Glomerular visceral epithelial cell (primary cell): ENCODE results near the gene MYBPH.

Source experiments
- DNase-seq: peaks from one replicate; pipeline ENCODE4 v3.0.0-alpha.2; 2016; ENCODE audit errors: extremely low spot score

Gene MYBPH

DNA sequence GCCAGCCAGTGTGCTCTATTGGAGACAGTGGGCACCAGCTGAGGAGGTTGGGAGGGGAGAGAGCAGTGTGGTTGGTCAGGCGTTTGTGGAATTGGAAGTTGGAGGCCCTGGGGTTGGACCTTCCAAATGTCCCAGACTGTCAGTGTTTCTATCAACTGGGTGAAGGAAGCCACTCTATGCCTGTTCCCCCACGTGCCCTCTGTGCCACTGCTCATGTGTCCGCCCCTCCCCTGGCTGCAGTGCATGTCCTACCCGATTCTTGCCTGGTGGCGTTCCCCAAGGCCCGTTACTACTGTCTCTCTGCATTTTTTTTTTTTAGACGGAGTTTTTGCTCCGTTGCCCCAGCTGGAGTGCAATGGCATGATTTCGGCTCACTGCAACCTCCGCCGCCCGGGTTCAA, 27.0 kb downstream of the MYBPH start:
- no peak for DNase-seq

DNA sequence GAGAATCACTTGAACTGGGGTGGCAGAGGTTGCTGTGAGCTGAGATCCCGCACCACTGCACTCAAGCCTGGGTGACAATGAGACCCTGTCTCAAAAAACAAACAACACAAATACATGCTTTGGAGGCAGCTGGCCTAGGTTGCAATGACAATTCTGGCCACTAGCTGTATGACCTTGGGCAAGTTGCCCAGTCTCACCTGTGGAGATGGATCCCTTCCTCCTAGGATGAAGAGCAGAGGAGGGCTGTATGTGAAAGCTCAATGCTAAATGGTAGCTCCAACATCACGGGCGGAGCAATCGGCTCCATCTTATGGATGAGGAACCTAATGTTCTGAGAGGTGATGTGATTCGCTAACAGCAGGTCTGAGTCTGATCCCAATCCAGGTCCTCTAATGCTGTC, 27.5 kb downstream of the MYBPH start:
- DNase-seq, result no peak

- DNase-seq, result no peak
These were observed 28.2 kb downstream of the MYBPH start for GRCh38 chr1:203147376-203147775.

DNA sequence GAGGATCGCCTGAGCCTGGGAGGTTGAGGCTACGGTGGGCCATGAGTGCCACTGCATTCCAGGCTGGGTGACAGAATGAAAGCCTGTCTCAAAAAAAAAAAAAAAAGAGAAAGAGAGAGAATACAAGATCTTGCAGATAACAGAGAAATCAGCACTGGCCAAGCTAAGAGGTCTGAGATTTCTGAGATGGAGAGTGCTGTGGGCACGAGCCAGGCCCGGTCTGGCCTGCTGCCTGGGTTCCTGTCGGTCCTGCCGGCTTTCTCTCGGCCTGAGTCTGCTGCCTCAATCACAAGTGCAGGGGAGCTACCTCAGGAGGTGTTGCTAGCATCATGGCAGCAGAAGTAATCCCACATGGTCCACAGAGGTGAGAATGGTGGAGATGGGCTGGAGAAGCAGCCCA, 29.1 kb downstream of the MYBPH start:
- no peak for DNase-seq

DNA sequence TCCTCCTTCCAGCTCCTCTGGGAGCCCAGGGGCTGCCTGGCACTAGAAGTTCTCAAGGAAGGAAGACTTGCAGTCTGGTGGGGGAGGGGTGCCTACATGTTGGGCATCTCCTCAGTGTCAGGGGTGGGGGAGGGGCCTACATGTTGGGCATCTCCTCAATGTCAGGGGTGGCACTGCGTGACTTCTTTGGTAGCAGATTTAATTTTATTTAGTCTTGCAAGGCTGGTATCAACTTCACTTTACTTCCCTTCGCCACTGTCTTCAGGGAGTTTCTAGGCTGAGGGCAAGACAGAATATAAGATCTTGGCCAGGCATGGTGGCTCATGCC, 29.6 kb downstream of the MYBPH start:
- DNase-seq, result no peak

DNA sequence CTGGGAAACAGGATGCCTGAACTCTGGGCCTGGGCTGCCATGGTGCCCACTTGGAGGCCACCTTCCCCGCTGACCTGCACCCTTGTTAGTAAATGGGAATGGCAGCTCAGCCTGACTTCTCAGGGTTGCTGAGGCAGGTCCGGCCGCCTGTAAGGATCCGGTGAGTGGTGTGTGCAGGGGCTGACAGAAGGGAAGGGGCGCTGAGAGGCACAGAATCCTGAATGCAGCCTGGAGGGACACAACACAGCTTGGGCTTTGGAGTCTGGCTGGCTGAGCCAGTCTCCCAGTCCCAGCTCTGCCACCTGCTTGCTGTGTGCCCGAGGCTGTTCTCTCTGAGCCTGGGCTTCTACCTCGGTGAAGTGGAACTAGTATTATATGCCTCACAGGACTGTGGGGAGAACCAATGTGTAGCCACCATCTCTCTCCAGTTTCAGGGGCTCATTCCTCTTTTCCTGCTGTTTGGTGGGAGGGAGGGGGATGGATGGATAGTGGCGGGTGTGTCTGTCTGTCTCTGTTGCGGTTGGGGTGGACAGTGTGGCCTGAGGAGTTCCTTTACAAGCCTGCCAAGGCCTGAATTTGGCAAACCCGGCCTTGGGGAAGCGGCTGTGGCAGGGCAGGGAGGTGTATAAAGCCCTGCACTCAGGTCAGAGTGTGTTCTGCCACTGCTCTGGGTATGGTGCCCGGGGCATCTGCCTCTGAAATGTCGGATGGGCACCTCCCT, 30.1 kb downstream of the MYBPH start:
- no peak for DNase-seq

DNA sequence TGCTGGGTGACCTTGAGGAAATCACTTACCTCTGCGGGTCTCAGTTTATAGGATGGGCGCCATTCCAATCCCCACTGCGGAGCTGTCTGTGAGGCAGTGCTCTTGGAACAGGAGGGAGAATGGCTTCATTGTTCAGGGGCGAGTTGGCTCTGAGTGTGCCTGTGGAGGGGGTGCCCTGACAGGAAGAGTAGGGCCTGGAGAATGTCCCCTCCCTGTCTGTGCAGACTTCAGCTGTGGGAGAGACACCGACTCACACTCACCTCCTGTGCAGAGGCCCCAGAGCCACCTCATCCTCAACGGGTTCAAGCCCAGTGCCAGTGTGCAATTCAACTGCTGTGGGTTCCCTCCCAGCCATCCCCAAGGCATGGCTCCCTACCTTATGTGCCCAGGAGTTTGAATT, 31.0 kb downstream of the MYBPH start:
- peak; percentile 32 for DNase-seq

GRCh38 chr1:203143641-203144040, 32.0 kb downstream of the MYBPH start:
- no peak for DNase-seq

GRCh38 chr1:203142684-203143408, 32.8 kb downstream of the MYBPH start:
- DNase-seq, result no peak

DNA sequence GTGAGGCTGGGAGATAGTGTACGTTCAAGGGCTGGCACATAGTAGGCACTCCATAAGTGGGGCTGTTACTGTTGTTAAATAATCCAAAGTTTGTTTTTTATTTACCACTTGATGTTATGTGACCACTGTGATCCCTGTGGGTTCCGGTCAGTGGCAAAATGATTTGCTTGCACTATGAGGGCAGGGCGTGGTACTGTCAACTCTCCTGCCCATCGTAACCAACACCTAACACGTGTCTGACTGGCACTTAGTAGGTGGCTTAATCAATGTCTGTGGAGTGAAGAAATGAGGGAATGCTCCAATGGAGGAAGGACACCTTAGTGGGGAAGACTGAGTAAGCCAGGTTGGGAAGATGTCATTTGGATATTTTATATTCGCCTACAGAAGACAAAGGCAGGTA, 33.5 kb downstream of the MYBPH start:
- DNase-seq, result no peak

DNA sequence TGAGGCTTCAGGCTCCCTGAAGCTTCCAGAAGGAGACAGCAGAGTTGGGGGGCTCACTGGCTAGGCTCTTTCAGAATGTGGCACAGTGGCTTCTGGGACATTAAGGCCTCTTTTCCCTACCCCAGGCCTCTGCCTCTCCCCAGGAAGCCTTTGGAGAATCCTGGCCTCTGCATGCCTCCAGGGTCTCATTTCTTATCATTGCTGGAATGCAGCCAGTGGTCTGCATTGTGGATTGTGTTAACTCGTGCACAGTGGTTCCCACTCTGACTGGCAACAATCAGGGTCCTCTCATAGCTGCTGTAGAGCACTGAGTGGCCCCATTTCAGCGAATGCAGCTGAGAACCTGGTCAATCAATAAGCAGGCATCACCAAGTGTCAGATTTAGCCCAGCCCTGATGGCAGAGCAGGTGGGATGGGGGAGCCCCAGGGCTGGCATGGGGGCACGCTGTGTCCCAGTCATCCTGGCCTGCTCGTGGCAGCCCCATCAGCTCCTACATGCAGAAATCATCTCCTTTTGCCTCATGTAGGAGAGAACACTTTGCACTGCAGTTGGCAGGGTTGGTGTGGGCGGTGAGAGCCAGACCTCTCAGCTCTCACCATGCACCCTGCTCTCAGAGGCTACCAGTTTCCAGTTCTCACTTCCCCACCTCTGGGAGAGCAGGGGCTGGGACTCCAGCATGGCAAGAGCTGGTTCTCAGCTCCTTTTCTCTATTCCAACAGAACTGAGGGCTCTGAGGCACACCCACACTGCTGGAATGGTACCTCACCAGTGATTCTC, 34.7 kb downstream of the MYBPH start:
- DNase-seq, result no peak

- DNase-seq, result no peak
These were observed 35.6 kb downstream of the MYBPH start for GRCh38 chr1:203139976-203140475.

GRCh38 chr1:203138066-203138465, 37.6 kb downstream of the MYBPH start:
- no peak for DNase-seq

- no peak for DNase-seq
These were observed 38.3 kb downstream of the MYBPH start for GRCh38 chr1:203137324-203137723.

GRCh38 chr1:203136409-203137042, 39.1 kb downstream of the MYBPH start:
- no peak for DNase-seq

- DNase-seq, result peak; percentile 73
These were observed 39.9 kb downstream of the MYBPH start for GRCh38 chr1:203135636-203136305.

DNA sequence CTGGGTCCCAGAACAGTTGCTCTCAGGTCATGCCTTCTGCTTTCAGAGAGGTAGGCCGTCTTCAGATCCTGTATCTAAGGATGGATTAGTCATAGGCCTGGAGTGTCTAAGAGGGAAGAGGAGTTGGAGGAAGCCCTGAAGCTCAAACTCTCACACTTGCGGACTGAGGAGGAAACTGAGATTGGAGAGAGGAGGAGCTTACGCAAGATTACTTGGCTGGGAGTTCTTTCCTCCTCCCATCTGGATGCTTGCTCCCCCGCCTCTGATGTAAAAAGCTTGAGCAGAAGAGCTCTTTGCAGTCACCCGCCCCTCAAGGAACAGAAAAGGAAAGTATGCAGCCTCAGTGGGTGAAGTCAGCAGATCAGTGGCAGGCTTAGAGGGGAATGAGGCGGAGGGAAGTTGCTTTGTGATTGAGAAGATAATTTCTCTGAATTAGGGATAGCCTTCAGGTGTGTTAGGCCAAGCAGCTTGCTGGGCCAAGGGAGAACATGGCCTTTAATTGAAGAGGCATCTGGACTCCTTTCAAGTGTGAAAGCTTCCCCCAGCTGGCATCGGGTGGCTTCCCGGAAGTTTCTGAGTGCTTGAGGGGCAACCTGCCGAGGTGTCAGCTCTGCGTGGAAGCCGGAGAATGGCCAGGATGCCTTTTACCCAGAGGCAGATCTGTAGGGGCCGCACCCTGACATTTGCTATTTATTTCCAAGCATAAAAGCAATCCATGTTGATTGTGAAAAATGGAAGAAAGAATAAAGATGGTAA, 41.5 kb downstream of the MYBPH start:
- DNase-seq, result no peak

- peak; percentile 54 for DNase-seq
These were observed 44.0 kb downstream of the MYBPH start for GRCh38 chr1:203131548-203132200.

DNA sequence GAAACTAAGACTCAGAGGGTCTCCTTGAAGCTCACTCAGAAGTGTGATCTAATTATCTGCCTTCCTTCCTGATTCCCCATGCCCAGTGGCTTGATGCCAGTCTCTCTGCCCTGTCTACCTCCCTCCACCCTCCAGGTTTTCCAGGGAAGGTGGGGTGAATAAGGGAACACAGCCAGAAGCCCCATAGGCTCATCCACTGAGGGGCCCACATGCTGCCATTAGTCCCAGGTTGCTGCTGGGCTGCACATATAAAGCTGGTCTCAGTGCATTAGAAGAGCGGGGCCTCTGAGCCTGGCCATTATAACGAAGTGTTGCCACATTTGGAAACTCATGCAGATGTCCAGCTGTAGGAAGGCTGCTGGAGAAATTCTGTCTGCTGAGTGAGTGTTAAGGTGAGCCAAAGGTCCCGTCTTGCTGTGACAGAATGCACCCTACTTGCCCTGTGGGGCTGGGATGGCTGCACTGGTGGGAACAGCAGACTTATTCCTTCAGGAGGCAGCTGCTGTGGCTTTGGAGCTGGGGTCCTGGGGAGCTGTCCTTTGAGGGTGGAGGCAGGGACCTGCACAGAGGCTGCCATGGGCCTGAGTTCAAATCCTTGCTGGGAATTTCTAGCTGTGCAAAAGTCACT, 45.2 kb downstream of the MYBPH start:
- DNase-seq, result no peak
